ENCODE results near the gene SKIL.
"Not testable (repeated sequence)": the region's sequence is repeated elsewhere in the genome, so short reads cannot be mapped to it uniquely, and the experiment has no call there.

SKIL gene

GRCh38 chr3:170357176-170358041 is at the start of gene SKIL:
TSS of gene SKIL (plus strand) at chr3:170357715. CDS start at chr3:170360332, 2,617 bp downstream.
- peak; percentile 85 for DNase-seq (ENCODE audit: low read depth)

- DNase-seq (ENCODE audit: low read depth) = no peak
These were observed 48.5 kb upstream of the SKIL start for GRCh38 chr3:170309046-170309445.

- no peak for DNase-seq (ENCODE audit: low read depth)
These were observed 39.6 kb upstream of the SKIL start for GRCh38 chr3:170317954-170318353.

GRCh38 chr3:170320461-170321121 is 36.9 kb upstream of the SKIL start:
- no peak for DNase-seq (ENCODE audit: low read depth)

- DNase-seq (ENCODE audit: low read depth) = no peak
These were observed 36.0 kb upstream of the SKIL start for GRCh38 chr3:170321321-170322034.

GRCh38 chr3:170322566-170323269 is 34.8 kb upstream of the SKIL start:
- no peak for DNase-seq (ENCODE audit: low read depth)

- DNase-seq (ENCODE audit: low read depth) = no peak
These were observed 34.2 kb upstream of the SKIL start for GRCh38 chr3:170323331-170323730.

GRCh38 chr3:170324962-170325361 is 32.6 kb upstream of the SKIL start:
- DNase-seq (ENCODE audit: low read depth) = no peak

GRCh38 chr3:170327040-170327808 is 30.3 kb upstream of the SKIL start:
- no peak for DNase-seq (ENCODE audit: low read depth)

- not testable (repeated sequence) for DNase-seq (ENCODE audit: low read depth)
These were observed 29.5 kb upstream of the SKIL start for GRCh38 chr3:170327868-170328548.

- DNase-seq (ENCODE audit: low read depth) = no peak
These were observed 27.1 kb upstream of the SKIL start for GRCh38 chr3:170330366-170330765.

- DNase-seq (ENCODE audit: low read depth) = no peak
These were observed 26.4 kb upstream of the SKIL start for GRCh38 chr3:170331143-170331542.

- DNase-seq (ENCODE audit: low read depth) = no peak
These were observed 20.1 kb upstream of the SKIL start for GRCh38 chr3:170337420-170337819.

GRCh38 chr3:170338690-170339340 is 18.7 kb upstream of the SKIL start:
- no peak for DNase-seq (ENCODE audit: low read depth)

GRCh38 chr3:170342273-170342672 is 15.2 kb upstream of the SKIL start:
- not testable (repeated sequence) for DNase-seq (ENCODE audit: low read depth)

GRCh38 chr3:170343859-170344258 is 13.7 kb upstream of the SKIL start:
- DNase-seq (ENCODE audit: low read depth) = not testable (repeated sequence)

- no peak for DNase-seq (ENCODE audit: low read depth)
These were observed 12.5 kb upstream of the SKIL start for GRCh38 chr3:170344971-170345370.

GRCh38 chr3:170346481-170347392 is 10.8 kb upstream of the SKIL start:
- DNase-seq (ENCODE audit: low read depth) = no peak
